Measurements from ENCODE around the gene MACF1. TPM values are rescaled to one million over a fixed set of nuclear protein-coding genes. Genes with fewer than 3 reads are reported as not detected.
A peak's percentile ranks its signal among the peaks of the same experiment; 100 is the strongest.

The MACF1 gene
- total and polyA plus RNA-seq, 2 of the 13 experiments (the other 11 are each of a cell fraction or from before 2014, with no cell fraction given): 36.7 to 65.4 TPM

GRCh38 chr1:39158327-39159086 is 46.0 kb upstream of the MACF1 start (continued):
- TF ChIP-seq, protein P1, sequence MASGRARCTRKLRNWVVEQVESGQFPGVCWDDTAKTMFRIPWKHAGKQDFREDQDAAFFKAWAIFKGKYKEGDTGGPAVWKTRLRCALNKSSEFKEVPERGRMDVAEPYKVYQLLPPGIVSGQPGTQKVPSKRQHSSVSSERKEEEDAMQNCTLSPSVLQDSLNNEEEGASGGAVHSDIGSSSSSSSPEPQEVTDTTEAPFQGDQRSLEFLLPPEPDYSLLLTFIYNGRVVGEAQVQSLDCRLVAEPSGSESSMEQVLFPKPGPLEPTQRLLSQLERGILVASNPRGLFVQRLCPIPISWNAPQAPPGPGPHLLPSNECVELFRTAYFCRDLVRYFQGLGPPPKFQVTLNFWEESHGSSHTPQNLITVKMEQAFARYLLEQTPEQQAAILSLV (CRISPR knock-in tag; IDR thresholded peaks at IDR 0.05; ENCODE audit: borderline replicate concordance): peak; percentile 64; the same call in 1 of the 2 replicates
- TF ChIP-seq CCDC6 (CRISPR knock-in tag; IDR thresholded peaks at IDR 0.05): 0 out of 2 replicates have a peak, but pooled peaks have one; percentile 46
- TF ChIP-seq, protein P2, sequence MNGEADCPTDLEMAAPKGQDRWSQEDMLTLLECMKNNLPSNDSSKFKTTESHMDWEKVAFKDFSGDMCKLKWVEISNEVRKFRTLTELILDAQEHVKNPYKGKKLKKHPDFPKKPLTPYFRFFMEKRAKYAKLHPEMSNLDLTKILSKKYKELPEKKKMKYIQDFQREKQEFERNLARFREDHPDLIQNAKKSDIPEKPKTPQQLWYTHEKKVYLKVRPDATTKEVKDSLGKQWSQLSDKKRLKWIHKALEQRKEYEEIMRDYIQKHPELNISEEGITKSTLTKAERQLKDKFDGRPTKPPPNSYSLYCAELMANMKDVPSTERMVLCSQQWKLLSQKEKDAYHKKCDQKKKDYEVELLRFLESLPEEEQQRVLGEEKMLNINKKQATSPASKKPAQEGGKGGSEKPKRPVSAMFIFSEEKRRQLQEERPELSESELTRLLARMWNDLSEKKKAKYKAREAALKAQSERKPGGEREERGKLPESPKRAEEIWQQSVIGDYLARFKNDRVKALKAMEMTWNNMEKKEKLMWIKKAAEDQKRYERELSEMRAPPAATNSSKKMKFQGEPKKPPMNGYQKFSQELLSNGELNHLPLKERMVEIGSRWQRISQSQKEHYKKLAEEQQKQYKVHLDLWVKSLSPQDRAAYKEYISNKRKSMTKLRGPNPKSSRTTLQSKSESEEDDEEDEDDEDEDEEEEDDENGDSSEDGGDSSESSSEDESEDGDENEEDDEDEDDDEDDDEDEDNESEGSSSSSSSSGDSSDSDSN (CRISPR knock-in tag; IDR thresholded peaks at IDR 0.05): 0 out of 2 replicates have a peak, but pooled peaks have one; percentile 59
- TF ChIP-seq ATF2 (CRISPR knock-in tag; IDR thresholded peaks at IDR 0.05): peak; percentile 99
- no peak for TF ChIP-seq TRIM24 (CRISPR knock-in tag; IDR thresholded peaks at IDR 0.05)
- TF ChIP-seq, protein P3, sequence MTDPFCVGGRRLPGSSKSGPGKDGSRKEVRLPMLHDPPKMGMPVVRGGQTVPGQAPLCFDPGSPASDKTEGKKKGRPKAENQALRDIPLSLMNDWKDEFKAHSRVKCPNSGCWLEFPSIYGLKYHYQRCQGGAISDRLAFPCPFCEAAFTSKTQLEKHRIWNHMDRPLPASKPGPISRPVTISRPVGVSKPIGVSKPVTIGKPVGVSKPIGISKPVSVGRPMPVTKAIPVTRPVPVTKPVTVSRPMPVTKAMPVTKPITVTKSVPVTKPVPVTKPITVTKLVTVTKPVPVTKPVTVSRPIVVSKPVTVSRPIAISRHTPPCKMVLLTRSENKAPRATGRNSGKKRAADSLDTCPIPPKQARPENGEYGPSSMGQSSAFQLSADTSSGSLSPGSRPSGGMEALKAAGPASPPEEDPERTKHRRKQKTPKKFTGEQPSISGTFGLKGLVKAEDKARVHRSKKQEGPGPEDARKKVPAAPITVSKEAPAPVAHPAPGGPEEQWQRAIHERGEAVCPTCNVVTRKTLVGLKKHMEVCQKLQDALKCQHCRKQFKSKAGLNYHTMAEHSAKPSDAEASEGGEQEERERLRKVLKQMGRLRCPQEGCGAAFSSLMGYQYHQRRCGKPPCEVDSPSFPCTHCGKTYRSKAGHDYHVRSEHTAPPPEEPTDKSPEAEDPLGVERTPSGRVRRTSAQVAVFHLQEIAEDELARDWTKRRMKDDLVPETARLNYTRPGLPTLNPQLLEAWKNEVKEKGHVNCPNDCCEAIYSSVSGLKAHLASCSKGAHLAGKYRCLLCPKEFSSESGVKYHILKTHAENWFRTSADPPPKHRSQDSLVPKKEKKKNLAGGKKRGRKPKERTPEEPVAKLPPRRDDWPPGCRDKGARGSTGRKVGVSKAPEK (CRISPR knock-in tag; IDR thresholded peaks at IDR 0.05; ENCODE audit: borderline replicate concordance): no peak
- TF ChIP-seq, protein P4, sequence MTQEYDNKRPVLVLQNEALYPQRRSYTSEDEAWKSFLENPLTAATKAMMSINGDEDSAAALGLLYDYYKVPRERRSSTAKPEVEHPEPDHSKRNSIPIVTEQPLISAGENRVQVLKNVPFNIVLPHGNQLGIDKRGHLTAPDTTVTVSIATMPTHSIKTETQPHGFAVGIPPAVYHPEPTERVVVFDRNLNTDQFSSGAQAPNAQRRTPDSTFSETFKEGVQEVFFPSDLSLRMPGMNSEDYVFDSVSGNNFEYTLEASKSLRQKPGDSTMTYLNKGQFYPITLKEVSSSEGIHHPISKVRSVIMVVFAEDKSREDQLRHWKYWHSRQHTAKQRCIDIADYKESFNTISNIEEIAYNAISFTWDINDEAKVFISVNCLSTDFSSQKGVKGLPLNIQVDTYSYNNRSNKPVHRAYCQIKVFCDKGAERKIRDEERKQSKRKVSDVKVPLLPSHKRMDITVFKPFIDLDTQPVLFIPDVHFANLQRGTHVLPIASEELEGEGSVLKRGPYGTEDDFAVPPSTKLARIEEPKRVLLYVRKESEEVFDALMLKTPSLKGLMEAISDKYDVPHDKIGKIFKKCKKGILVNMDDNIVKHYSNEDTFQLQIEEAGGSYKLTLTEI (CRISPR knock-in tag; conservative IDR thresholded peaks at IDR 0.05): no peak
- TF ChIP-seq, protein P5, sequence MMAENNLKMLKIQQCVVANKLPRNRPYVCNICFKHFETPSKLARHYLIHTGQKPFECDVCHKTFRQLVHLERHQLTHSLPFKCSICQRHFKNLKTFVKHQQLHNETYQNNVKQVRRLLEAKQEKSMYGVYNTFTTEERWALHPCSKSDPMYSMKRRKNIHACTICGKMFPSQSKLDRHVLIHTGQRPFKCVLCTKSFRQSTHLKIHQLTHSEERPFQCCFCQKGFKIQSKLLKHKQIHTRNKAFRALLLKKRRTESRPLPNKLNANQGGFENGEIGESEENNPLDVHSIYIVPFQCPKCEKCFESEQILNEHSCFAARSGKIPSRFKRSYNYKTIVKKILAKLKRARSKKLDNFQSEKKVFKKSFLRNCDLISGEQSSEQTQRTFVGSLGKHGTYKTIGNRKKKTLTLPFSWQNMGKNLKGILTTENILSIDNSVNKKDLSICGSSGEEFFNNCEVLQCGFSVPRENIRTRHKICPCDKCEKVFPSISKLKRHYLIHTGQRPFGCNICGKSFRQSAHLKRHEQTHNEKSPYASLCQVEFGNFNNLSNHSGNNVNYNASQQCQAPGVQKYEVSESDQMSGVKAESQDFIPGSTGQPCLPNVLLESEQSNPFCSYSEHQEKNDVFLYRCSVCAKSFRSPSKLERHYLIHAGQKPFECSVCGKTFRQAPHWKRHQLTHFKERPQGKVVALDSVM (CRISPR knock-in tag; IDR thresholded peaks at IDR 0.05): no peak
- TF ChIP-seq SMAD9 (CRISPR knock-in tag; IDR thresholded peaks at IDR 0.05): no peak
- TF ChIP-seq ZSCAN9 (CRISPR knock-in tag; IDR thresholded peaks at IDR 0.05; ENCODE audit: borderline replicate concordance): no peak
- TF ChIP-seq ATF1 (CRISPR knock-in tag; IDR thresholded peaks at IDR 0.05): peak; percentile 92

Data from HepG2 (cell line).